ENCODE measurements around the gene GRIN3A.

GRIN3A gene

GRCh38 chr9:101528015-101528414, 210.4 kb downstream of the GRIN3A start:
- no peak for DNase-seq

- DNase-seq: no peak
Measured at GRCh38 chr9:101527066-101527465, 211.4 kb downstream of the GRIN3A start.

- no peak for DNase-seq
Measured at GRCh38 chr9:101524371-101524770, 214.1 kb downstream of the GRIN3A start.

Measured in hypothalamus (tissue), 51 donors.